GM12891 (cell line): ENCODE measurements around the gene NUP93.

Experiments
- PAX5 ChIP-seq: IDR thresholded peaks from 2 replicates; pipeline ENCODE4 v1.6.1; 2011; ENCODE audit warnings: low read length, moderate library complexity, mild to moderate bottlenecking; ENCODE audit not compliant: insufficient read depth, severe bottlenecking
- POLR2A ChIP-seq: IDR thresholded peaks from 2 replicates; pipeline ENCODE4 v1.6.1; 2011; ENCODE audit warnings: low read depth, low read length, control low read depth
- POLR2AphosphoS5 ChIP-seq: IDR thresholded peaks from 2 replicates; pipeline ENCODE4 v1.6.1; 2011; ENCODE audit warnings: low read depth, low read length, control low read depth
- POU2F2 ChIP-seq: IDR thresholded peaks from 2 replicates; pipeline ENCODE4 v1.6.1; 2011; ENCODE audit warnings: low read depth, mild to moderate bottlenecking, control low read depth, low read length, moderate library complexity
- SPI1 ChIP-seq: IDR thresholded peaks from 2 replicates; pipeline ENCODE4 v1.6.1; 2011; ENCODE audit warnings: low read depth, low read length, control low read depth
- TAF1 ChIP-seq: IDR thresholded peaks from 2 replicates; pipeline ENCODE4 v1.6.1; 2011; ENCODE audit warnings: low read depth, low read length, control low read depth

DNA sequence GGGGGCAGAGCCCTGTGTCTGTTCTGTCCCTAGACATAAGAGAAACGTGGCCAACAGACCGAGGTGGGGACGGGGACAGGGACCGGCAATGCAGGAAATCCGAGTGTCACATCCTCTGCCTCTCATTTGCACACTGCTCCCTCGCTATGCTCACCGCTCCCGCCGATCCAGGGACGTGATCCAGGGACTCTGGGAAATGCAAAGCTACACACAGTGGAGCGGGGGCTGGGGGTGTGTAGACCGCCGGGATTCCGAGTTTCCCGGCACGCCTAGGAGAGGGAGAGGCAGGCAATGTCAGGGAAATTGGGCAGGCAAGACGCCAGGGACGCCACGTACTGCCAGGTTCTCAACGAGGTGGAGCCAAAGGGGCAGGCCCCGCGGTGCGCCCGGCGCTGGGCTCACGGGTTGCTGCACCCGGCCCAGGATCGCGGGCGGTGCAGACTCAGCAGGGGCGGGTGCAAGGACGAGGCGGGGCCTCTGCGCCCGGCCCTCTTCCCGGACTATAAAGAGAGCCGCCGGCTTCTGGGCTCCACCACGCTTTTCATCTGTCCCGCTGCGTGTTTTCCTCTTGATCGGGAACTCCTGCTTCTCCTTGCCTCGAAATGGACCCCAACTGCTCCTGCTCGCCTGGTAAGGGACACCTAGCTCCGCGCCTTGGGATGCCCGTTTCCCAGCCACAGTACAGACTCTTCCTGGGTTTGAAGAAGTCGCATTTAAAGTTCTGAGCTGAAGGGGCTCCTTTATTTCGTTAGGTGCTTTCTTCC, 47.8 kb upstream of the NUP93 start, which contains the start of gene MT1X:
- TF ChIP-seq POLR2AphosphoS5 (peak; percentile 52; the same call in 1 of the 2 replicates), POLR2A (peak; percentile 71), TAF1 (no peak; the same call in 1 of the 2 replicates), SPI1 (no peak), POU2F2 (no peak), PAX5 (no peak)
